Cardiac muscle cell (in vitro differentiated cells and primary cell): ENCODE results near the gene MAPK12. TPM values are rescaled to one million over a fixed set of nuclear protein-coding genes. Genes with fewer than 3 reads are reported as not detected.

Source experiments
- DNase-seq, 2 donors: peaks; one replicate each; pipeline versions ENCODE4 v3.0.0 to v3.0.0-alpha.2; 2010 to 2017; ENCODE audit warnings: low read depth in 1 of 2, low spot score in 1 of 2
- H3K27ac ChIP-seq: fragments of 200-600 bp; sonication (generic); 2 replicates; pipeline ENCODE4 v1.5.1; 2016
- H3K27me3 ChIP-seq: fragments of 200-600 bp; sonication (generic); 2 replicates; pipeline ENCODE4 v1.6.0; 2016; ENCODE audit warnings: control low read depth
- H3K36me3 ChIP-seq: fragments of 200-600 bp; sonication (generic); 2 replicates; pipeline ENCODE4 v1.5.1; 2016; ENCODE audit warnings: control low read depth
- H3K4me1 ChIP-seq: fragments of 200-600 bp; sonication (generic); 2 replicates; pipeline ENCODE4 v1.8.1; 2017; ENCODE audit warnings: low read depth, mild to moderate bottlenecking, mixed run types
- H3K4me3 ChIP-seq: fragments of 200-600 bp; sonication (generic); 2 replicates; pipeline ENCODE4 v1.5.1; 2016; ENCODE audit warnings: mild to moderate bottlenecking
- H3K9me3 ChIP-seq: fragments of 200-600 bp; sonication (generic); 2 replicates; pipeline ENCODE4 v1.5.1; 2017; ENCODE audit warnings: low read depth, mild to moderate bottlenecking, control low read depth
- CTCF ChIP-seq: IDR thresholded peaks from 2 replicates; pipeline ENCODE4 v1.5.1; 2012; ENCODE audit warnings: low read depth, mild to moderate bottlenecking, low read length
- polyA plus RNA-seq: library from polyadenylated mRNA; unstranded; fragments of >200 nt; fragmentation: Nextera tagmentation; extraction: Ambion mirVana; gene quantifications from 2 replicates; pipeline ENCODE4 v1.2.1, GENCODE V29; 2016
- total RNA-seq: library from RNA; depleted of rRNA; stranded (reverse); fragments of >200 nt; gene quantifications from 2 replicates; pipeline ENCODE4 v1.2.3, GENCODE V29; 2016

MAPK12 gene
- total and polyA plus RNA-seq, 2 experiments from 2014 or later = 45.5 to 67.1 TPM

GRCh38 chr22:50281957-50282356 is 20.5 kb upstream of the MAPK12 start:
- Histone ChIP-seq H3K4me1 (no peaks in the 10 kb centered on the region), H3K4me3 (no peak overlapping the region), H3K9me3 (no peaks in the 10 kb centered on the region), H3K36me3 (peaks cover 63% of the 10 kb centered on the region), H3K27ac (no peak overlapping the region), H3K27me3 (no peaks in the 10 kb centered on the region)
- TF ChIP-seq CTCF = no peak
- no peak for DNase-seq

- H3K27me3 ChIP-seq = no peaks in the 10 kb centered on the region
- no peak overlapping the region for H3K27ac ChIP-seq
- no peak overlapping the region for H3K4me3 ChIP-seq
- no peaks in the 10 kb centered on the region for H3K9me3 ChIP-seq
- H3K4me1 ChIP-seq = no peaks in the 10 kb centered on the region
- peaks cover 58% of the 10 kb centered on the region for H3K36me3 ChIP-seq
- TF ChIP-seq CTCF = no peak
- DNase-seq = no peak
Observed at GRCh38 chr22:50281384-50281760, 19.9 kb upstream of the MAPK12 start.

- DNase-seq = no peak
- Histone ChIP-seq H3K4me1 (no peaks in the 10 kb centered on the region), H3K36me3 (peaks cover 53% of the 10 kb centered on the region), H3K27ac (no peak overlapping the region), H3K27me3 (no peaks in the 10 kb centered on the region), H3K4me3 (no peak overlapping the region), H3K9me3 (no peaks in the 10 kb centered on the region)
- no peak for TF ChIP-seq CTCF
Observed at GRCh38 chr22:50280708-50281383, 19.4 kb upstream of the MAPK12 start.

GRCh38 chr22:50280022-50280707 is 18.7 kb upstream of the MAPK12 start:
- Histone ChIP-seq H3K4me1 (no peaks in the 10 kb centered on the region), H3K27me3 (no peaks in the 10 kb centered on the region), H3K4me3 (no peak overlapping the region), H3K36me3 (peaks cover 51% of the 10 kb centered on the region), H3K9me3 (no peaks in the 10 kb centered on the region), H3K27ac (no peak overlapping the region)
- no peak for DNase-seq
- TF ChIP-seq CTCF = no peak

- Histone ChIP-seq H3K36me3 (peaks cover 51% of the 10 kb centered on the region), H3K27ac (no peak overlapping the region), H3K27me3 (no peaks in the 10 kb centered on the region), H3K4me1 (peaks cover 1% of the 10 kb centered on the region), H3K4me3 (no peak overlapping the region), H3K9me3 (no peaks in the 10 kb centered on the region)
- no peak for DNase-seq
- no peak for TF ChIP-seq CTCF
Observed at GRCh38 chr22:50278956-50279619, 17.6 kb upstream of the MAPK12 start.
